NCI-H345 treated with DMSO at 0.1 percent for 48 hours (cell line): ENCODE data around the gene SERGEF.

ENCODE experiments used
- DNase-seq: peaks from one replicate; lab custom pipeline; 2025; ENCODE audit not compliant: unreplicated experiment; lab: John Stamatoyannopoulos, UW

The SERGEF gene

GRCh38 chr11:17821648-17822400 is 191.0 kb downstream of the SERGEF start:
- no peak for DNase-seq

- no peak for DNase-seq
These were observed 196.5 kb downstream of the SERGEF start for GRCh38 chr11:17816232-17816931.

GRCh38 chr11:17814546-17814945 is 198.3 kb downstream of the SERGEF start:
- no peak for DNase-seq

GRCh38 chr11:17813391-17814059 is 199.3 kb downstream of the SERGEF start:
- DNase-seq = no peak

- DNase-seq = no peak
These were observed 200.0 kb downstream of the SERGEF start for GRCh38 chr11:17812865-17813187.

- DNase-seq = peak; percentile 90
These were observed 200.6 kb downstream of the SERGEF start for GRCh38 chr11:17812091-17812864.

- DNase-seq = no peak
These were observed 201.5 kb downstream of the SERGEF start for GRCh38 chr11:17811352-17811751.

GRCh38 chr11:17810746-17811145 is 202.1 kb downstream of the SERGEF start:
- DNase-seq = no peak

GRCh38 chr11:17810041-17810440 is 202.8 kb downstream of the SERGEF start:
- DNase-seq = no peak

- no peak for DNase-seq
These were observed 205.8 kb downstream of the SERGEF start for GRCh38 chr11:17807034-17807433.

GRCh38 chr11:17805873-17806272 is 207.0 kb downstream of the SERGEF start:
- no peak for DNase-seq

GRCh38 chr11:17805043-17805442 is 207.8 kb downstream of the SERGEF start:
- no peak for DNase-seq

- DNase-seq = no peak
These were observed 209.0 kb downstream of the SERGEF start for GRCh38 chr11:17803754-17804334.

GRCh38 chr11:17802491-17802890 is 210.4 kb downstream of the SERGEF start:
- no peak for DNase-seq

- DNase-seq = no peak
These were observed 211.7 kb downstream of the SERGEF start for GRCh38 chr11:17801166-17801565.

- DNase-seq = no peak
These were observed 213.7 kb downstream of the SERGEF start for GRCh38 chr11:17799147-17799546.

GRCh38 chr11:17798716-17799115 is 214.1 kb downstream of the SERGEF start:
- no peak for DNase-seq

- DNase-seq = no peak
These were observed 214.6 kb downstream of the SERGEF start for GRCh38 chr11:17798253-17798652.

GRCh38 chr11:17796154-17796553 is 216.7 kb downstream of the SERGEF start:
- no peak for DNase-seq

- no peak for DNase-seq
These were observed 217.9 kb downstream of the SERGEF start for GRCh38 chr11:17794981-17795380.

GRCh38 chr11:17793642-17794170 is 219.1 kb downstream of the SERGEF start:
- DNase-seq = no peak
